Ovary (tissue), 9 donors: ENCODE data around the gene SLC6A16. TPM values are rescaled to one million over a fixed set of nuclear protein-coding genes. Genes with fewer than 3 reads are reported as not detected.

Source experiments
- DNase-seq, 5 donors: peaks; one replicate each; pipeline ENCODE4 v3.0.0-alpha.2; 2019 to 2020
- H3K27ac ChIP-seq, 2 donors: fragments of 200-600 bp; one replicate each; pipeline versions ENCODE4 v1.5.1 to v1.8.0; 2019 to 2022
- H3K27me3 ChIP-seq: fragments of 200-600 bp; one replicate; pipeline ENCODE4 v1.8.0; 2022
- H3K36me3 ChIP-seq: fragments of 200-600 bp; sonication (generic); one replicate; pipeline ENCODE4 v1.5.1; 2019
- H3K4me1 ChIP-seq: one replicate; pipeline ENCODE4 v1.8.1; 2013; ENCODE audit warnings: mild to moderate bottlenecking, moderate library complexity; ENCODE audit not compliant: insufficient read depth
- H3K4me3 ChIP-seq: fragments of 200-600 bp; sonication (generic); one replicate; pipeline ENCODE4 v1.5.1; 2017
- H3K9me3 ChIP-seq, 2 donors: fragments of 200-600 bp in 1 of 2; sonication (generic) in 1 of 2; one replicate each; pipeline versions ENCODE4 v1.5.1 to v1.8.1; 2013 to 2019; ENCODE audit warnings: mild to moderate bottlenecking in 1 of 2, moderate library complexity in 1 of 2
- EP300 ChIP-seq: sonication (generic); formaldehyde crosslinking; IDR thresholded peaks from one replicate; pipeline ENCODE4 v1.6.1; 2017; ENCODE audit warnings: antibody characterized with exemption
- POLR2A ChIP-seq: fragments of 450-650 bp; IDR thresholded peaks from one replicate; pipeline ENCODE4 v1.6.1; 2017; ENCODE audit warnings: antibody characterized with exemption, mild to moderate bottlenecking, moderate library complexity
- WGBS, 3 donors: extraction: QIAGEN DNeasy Blood & Tissue Kit in 1 of 3; methylation state at CpG; one replicate each; pipeline versions ENCODE4 v1.1.5 to v1.1.7; 2013 to 2017; 5-methylcytosine and 5-hydroxymethylcytosine counted together
- intact Hi-C, 4 donors: fragments of 100-400 bp; cut with DNase I; formaldehyde crosslinking; loops; one replicate each; pipeline versions ENCODE4 v1.11.0 to v1.15.1; 2022 to 2023
- polyA plus RNA-seq, 2 donors: library from polyadenylated mRNA; stranded (reverse); fragments of 200-250 nt in 1 of 2; fragments of 350-450 nt in 1 of 2; fragmentation: Illumina TruSeq in 1 of 2; extraction: RNeasy Lipid Tissue Mini Kit (QIAGEN cat#74804) in 1 of 2; gene quantifications; one replicate each; pipeline ENCODE4 v1.2.3, GENCODE V29; 2013 to 2014
- total RNA-seq, 7 donors: library from RNA; depleted of rRNA in 2 of 7; stranded (reverse); fragments of >200 nt in 2 of 7; fragmentation: NEBNext Ultra II Directional in 3 of 7; extraction: Animal tissue kit (Norgen Biotek cat#: 25700) in 3 of 7; gene quantifications; one replicate each; pipeline versions ENCODE4 v1.1.0 to v1.2.4, GENCODE V29; 2016 to 2023
- TF ChIP-seq, protein P1 (sequence below), 3 donors: fragments of 450-650 bp in 2 of 3; fragments of 200-600 bp in 1 of 3; IDR thresholded peaks; one replicate each; pipeline versions ENCODE4 v1.5.1 to v1.8.0; 2016 to 2022; ENCODE audit warnings: antibody characterized with exemption in 3 of 3, mild to moderate bottlenecking in 1 of 3
- donor health status: DM: no; HTN: no; CAD: no; lungs with moderate emphysema.
- donor health status: DM: no; HTN: no; CAD: no.
- donor health status: Bipolar disorder and iron deficiency.
- donor health status: DM: yes; HTN: yes; CAD: no.
- donor health status: DM: no; HTN: no; CAD: no.
- donor health status: DM: yes; HTN: yes; CAD: no.

The SLC6A16 gene
- total and polyA plus RNA-seq, 9 donors = 1.8 to 9.3 (median 4.6) TPM

DNA sequence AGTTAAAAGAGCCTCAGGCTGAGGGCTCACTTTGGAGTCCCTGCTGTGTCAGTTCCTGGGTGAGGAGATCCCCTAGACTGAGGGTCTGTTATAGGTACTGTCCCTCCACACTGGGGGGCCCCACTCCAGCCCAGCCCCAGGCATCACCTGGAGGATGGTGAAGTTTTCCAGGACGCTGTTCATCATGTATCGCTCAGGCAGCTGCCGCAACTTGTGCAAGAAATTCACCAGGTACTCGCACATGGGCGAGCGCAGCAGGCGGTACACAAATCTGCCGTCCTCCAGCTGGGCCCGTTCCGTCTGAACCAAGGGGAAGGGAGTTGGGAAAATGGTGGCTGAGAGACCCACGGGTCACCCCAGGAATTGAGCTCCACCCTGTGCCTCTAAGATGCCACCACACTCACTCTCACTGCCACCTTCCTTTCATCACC lies 17.3 kb upstream of the SLC6A16 start:
- peak in 3 of 5 donors; percentile 9 to 20 (median 18) for DNase-seq
- 95% methylated on average over 11 of the region's 11 CpGs for WGBS, 3 donors
- no peaks in the 10 kb centered on the region for H3K27me3 ChIP-seq
- TF ChIP-seq EP300 = no peak
- TF ChIP-seq, protein P1, sequence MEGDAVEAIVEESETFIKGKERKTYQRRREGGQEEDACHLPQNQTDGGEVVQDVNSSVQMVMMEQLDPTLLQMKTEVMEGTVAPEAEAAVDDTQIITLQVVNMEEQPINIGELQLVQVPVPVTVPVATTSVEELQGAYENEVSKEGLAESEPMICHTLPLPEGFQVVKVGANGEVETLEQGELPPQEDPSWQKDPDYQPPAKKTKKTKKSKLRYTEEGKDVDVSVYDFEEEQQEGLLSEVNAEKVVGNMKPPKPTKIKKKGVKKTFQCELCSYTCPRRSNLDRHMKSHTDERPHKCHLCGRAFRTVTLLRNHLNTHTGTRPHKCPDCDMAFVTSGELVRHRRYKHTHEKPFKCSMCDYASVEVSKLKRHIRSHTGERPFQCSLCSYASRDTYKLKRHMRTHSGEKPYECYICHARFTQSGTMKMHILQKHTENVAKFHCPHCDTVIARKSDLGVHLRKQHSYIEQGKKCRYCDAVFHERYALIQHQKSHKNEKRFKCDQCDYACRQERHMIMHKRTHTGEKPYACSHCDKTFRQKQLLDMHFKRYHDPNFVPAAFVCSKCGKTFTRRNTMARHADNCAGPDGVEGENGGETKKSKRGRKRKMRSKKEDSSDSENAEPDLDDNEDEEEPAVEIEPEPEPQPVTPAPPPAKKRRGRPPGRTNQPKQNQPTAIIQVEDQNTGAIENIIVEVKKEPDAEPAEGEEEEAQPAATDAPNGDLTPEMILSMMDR (IDR thresholded peaks at IDR 0.05) = no peak
- no peak for TF ChIP-seq POLR2A
- H3K4me1 ChIP-seq = peaks cover 8% of the 10 kb centered on the region
- no peak overlapping the region for H3K27ac ChIP-seq
- H3K4me3 ChIP-seq = no peak overlapping the region
- no peaks in the 10 kb centered on the region for H3K9me3 ChIP-seq
- intact Hi-C loops = no loop called here
- H3K36me3 ChIP-seq = no peaks in the 10 kb centered on the region

DNA sequence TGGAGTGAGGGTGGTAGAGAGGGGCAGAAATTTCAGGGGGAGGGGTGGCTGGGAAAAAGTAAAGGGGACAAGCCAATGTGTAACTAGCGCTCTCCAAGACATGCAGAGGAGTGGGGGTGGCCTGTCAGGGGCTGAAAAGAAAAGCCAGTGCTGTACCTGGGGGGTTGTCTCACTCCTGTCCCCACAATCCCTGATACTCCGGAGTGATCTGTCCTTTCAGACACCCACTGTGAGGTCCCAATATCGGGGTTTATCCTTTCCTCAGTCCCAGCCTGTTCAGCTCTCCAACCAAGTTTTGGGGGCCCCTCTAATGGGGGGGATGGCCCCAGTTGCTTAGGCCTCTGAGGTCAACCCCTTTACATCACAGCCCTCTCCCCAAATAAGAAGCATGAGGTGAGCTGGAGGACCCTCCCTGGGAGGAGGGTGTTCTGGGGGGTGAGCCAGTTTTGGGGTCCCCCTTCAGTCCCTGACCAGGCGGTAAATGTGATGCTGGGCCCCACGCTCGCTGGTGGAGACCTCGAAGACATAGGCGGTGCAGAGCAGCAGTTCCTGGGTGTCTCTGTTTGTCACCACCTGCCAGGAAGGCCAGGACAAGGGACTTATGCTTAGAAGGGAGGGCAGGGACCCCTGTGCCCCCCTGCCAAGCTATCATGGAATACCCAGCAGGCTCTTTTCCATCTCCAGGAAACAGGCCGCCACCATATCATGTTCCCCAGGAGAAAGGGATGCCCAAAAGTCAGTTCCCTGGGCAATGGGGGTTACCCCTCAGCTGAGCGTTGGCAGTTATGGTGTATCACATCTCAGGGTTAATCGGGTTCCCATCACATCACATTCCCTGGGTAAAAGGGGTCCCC lies 16.1 kb upstream of the SLC6A16 start:
- no peak overlapping the region for H3K4me3 ChIP-seq
- no peak for TF ChIP-seq EP300
- no peak for TF ChIP-seq POLR2A
- TF ChIP-seq, protein P1 (IDR thresholded peaks at IDR 0.05) = no peak
- peaks cover 8% of the 10 kb centered on the region for H3K4me1 ChIP-seq
- peak in 2 of 5 donors; percentile 21 to 29 for DNase-seq
- no peaks in the 10 kb centered on the region for H3K27me3 ChIP-seq
- no peaks in the 10 kb centered on the region for H3K9me3 ChIP-seq
- intact Hi-C loops = no loop called here
- 86 to 92% (median 91%) methylated on average over 11 of the region's 11 CpGs for WGBS, 3 donors
- no peaks in the 10 kb centered on the region for H3K36me3 ChIP-seq
- peak overlapping the region in 1 of 2 donors; percentile 93 for H3K27ac ChIP-seq

DNA sequence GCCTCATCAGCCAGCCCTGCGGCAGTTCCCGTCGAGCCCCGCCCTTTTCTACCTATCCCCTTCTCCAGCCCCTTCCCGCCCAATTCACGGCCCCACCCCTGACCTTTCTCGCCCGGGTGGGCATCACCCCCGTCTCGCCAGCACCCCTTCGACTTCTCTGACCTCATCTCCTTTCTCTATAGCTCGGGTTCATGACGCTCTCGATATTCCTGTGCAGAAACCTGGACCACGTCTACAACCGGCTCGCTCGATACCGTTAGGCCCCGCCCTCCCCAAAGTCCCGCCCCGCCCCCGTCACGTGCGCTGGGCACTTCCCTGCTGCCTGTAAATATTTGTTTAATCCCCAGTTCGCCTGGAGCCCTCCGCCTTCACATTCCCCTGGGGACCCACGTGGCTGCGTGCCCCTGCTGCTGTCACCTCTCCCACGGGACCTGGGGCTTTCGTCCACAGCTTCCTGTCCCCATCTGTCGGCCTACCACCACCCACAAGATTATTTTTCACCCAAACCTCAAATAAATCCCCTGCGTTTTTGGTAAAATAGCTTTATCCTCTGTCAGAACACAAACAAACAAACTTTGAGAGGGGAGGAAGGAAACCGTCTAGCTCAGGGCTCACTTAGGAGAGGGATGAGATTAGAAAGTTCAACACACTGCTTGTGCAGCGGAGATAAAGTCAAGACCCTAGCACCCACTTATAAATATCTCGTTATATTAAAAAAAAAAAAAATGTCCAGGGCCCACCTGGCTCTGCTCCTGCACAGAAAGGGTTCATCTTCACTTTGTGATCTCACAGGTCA lies 15.3 kb upstream of the SLC6A16 start:
- H3K27me3 ChIP-seq = no peaks in the 10 kb centered on the region
- TF ChIP-seq, protein P1 (IDR thresholded peaks at IDR 0.05) = no peak
- TF ChIP-seq EP300 (no peak), POLR2A (no peak)
- intact Hi-C loops = no loop called here
- peak overlapping the region; percentile 69 to 93 for H3K27ac ChIP-seq
- 6 to 14% (median 7%) methylated on average over 36 of the region's 36 CpGs for WGBS, 3 donors
- peaks cover 8% of the 10 kb centered on the region for H3K4me1 ChIP-seq
- peak; percentile 74 to 88 (median 82) for DNase-seq
- H3K36me3 ChIP-seq = no peaks in the 10 kb centered on the region
- peak overlapping the region; percentile 48 for H3K4me3 ChIP-seq
- H3K9me3 ChIP-seq = no peaks in the 10 kb centered on the region

DNA sequence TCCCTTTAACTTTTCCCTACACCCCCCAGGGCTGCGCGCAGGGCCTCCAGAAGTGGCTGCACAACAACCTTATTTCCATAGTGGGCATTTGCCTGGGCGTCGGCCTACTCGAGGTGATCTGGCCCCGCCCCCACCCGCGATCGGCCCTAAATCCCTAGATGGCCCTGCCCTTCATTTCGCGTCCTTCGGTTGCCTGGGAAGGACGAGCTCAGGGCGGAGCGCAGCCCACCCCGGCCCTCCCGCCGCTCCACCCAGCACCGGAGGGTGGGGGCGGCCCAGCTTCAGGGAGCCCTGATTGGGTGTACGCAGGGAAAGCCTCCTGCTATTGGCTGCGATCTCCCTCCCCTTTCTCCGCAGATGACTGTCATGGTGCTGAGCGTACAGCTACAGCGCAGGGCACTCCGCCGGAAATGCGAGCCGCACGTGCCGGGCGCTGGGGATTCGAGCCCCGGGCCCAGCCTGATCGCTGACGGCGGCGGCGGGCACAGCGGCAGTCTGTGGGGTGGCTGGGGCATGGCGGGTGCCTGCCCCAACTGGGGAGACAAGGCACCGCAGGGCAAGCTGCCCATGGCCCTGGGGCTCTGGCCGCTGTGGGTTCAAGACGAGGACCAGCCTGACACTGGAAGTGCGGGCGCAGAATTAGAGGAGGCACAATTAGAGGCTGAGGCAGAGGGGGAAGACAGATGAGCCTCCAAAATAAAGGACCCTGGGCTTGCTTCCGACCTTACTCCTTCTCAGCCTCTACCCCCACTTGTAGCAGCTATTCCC lies 14.5 kb upstream of the SLC6A16 start:
- Histone ChIP-seq H3K36me3 (no peaks in the 10 kb centered on the region), H3K4me3 (peak overlapping the region; percentile 48), H3K4me1 (peaks cover 8% of the 10 kb centered on the region), H3K27me3 (no peaks in the 10 kb centered on the region), H3K27ac (peak overlapping the region; percentile 69 to 93), H3K9me3 (no peaks in the 10 kb centered on the region)
- DNase-seq = peak; percentile 87 to 93 (median 90)
- intact Hi-C loops = no loop called here
- TF ChIP-seq, protein P1 (IDR thresholded peaks at IDR 0.05) = no peak
- TF ChIP-seq EP300 = no peak
- TF ChIP-seq POLR2A = peak; percentile 80
- 1% methylated on average over 28 to 47 of the region's 47 CpGs for WGBS, 3 donors
